SK-MEL-5 (cell line): ENCODE measurements around the gene BCAP31. TPM values are rescaled to one million over a fixed set of nuclear protein-coding genes. Genes with fewer than 3 reads are reported as not detected.
"Not testable (repeated sequence)": the region's sequence is repeated elsewhere in the genome, so short reads cannot be mapped to it uniquely, and the experiment has no call there.

Source experiments
- DNase-seq: peaks from one replicate; pipeline ENCODE4 v3.0.0-alpha.2; 2016; ENCODE audit warnings: low read depth, low spot score
- in situ Hi-C: cut with HindIII; loops from 2 replicates; pipeline ENCODE4 v1.10.0; 2016; ENCODE audit warnings: low sequenced_read_pairs, high pct_unique_total_duplicates, low pct_unique_long_range_greater_than_20kb
- total RNA-seq: library from RNA; depleted of rRNA; stranded (reverse); fragments of >200 nt; shearing (Covaris generic); gene quantifications from 2 replicates; pipeline ENCODE4 v1.2.3, GENCODE V29; 2014

BCAP31 gene
- total RNA-seq, 1 experiment from 2014 or later = 363 TPM

DNA sequence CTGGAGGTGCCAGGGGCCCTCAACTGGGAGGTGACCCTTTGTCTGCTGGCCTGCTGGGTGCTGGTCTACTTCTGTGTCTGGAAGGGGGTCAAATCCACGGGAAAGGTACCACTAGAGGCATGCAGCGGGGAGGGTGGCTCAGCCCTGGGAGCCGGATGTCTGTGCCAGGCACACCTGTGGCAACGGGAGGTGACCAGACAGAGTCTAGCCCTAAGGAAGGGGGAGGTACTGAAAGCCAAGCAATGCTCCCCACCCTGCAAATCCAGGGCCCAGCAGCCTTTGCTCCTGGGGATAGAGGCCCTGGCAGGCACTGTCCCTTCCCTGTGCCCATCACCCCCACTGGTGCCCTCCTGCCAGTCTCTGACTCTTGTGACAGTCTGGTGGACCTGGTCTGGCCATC, 32.2 kb downstream of the BCAP31 start:
- in situ Hi-C loops = no loop called here
- no peak for DNase-seq

DNA sequence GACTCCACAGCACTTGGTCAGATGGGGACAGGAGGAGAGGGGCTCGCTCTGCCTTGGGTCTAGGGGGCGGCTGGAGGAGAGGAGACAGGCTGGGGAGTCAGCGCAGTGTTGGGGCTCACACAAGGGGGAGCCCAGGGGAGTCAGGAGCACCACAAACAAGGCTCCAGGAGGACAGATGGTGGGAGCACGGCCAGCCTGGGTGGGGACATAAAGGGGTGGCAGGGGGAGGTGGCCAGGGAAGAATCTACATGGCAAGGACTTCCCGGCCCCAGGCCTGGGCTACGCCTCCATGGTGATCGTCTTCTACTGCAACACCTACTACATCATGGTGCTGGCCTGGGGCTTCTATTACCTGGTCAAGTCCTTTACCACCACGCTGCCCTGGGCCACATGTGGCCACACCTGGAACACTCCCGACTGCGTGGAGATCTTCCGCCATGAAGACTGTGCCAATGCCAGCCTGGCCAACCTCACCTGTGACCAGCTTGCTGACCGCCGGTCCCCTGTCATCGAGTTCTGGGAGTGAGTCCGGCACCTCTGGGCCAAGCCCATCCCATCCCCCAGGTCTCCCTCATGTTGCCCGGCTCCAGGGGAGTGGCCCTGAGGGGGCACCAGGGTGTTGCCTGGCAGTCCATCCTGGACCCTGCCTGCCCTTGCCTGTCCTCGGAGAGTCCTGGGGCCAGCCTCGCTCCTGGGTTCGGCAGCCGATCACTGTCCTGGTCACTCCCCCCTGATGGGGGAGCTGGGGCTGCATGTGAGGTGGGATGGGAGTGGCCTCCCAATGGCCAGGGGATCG, 33.0 kb downstream of the BCAP31 start:
- in situ Hi-C loops, DNase-seq: not testable (repeated sequence)

DNA sequence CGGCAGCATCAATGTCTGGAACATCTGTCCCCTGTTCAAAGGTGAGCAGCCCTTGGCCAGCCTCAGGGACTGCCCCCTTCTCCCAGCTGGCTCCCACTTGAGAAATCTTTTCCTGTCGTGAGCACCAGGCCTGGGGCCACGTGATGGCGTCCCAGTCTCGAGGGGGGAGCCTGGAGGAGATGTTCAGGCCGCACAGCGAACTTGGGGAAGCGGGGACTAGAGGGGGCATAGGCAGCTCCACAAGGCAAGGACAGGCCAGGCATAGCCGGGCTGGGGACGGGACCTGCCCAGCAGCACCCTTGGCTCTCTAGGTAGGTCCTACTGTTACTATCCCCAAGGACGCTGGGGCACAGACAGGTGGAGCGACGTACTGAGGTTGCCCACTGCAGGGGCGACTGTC, 33.7 kb downstream of the BCAP31 start:
- in situ Hi-C loops = no loop called here
- no peak for DNase-seq

DNA sequence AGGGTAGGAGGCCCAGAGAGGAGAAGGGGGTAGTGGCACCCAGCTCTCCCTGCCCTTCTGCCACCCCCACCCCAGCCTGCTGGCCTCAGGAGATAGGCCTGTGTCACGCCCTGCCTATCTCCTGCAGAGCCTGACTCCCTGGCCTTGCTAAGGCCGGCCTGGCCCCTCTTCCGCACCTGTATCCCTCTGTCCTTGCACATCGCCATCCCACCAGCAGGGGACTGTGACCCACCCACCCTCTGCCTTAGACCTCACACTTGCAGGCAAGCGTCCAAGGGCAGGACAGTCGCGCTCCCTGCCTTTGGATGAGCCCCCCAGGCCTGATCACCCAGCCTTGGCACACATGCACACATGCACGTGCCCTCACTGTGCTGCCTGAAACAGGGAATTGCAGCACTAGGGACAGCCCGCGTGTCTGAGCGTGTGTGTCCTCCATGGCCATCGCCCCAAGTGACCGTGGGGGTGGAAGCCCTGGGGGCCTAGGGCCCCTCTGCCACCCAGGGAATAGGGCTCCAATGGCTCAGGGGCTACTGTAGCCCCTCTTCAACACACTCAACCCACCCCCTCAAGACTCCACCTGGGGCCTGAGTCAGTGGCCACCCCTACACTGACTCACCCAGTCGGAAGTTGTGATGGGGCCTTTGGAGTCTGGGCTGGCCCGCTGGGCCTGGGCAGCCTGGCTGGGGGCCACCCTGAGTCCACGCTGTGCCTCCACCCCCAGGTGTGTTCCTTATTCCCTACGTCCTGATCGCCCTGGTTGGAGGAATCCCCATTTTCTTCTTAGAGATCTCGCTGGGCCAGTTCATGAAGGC, 34.3 kb downstream of the BCAP31 start:
- DNase-seq = no peak
- in situ Hi-C loops = no loop called here

DNA sequence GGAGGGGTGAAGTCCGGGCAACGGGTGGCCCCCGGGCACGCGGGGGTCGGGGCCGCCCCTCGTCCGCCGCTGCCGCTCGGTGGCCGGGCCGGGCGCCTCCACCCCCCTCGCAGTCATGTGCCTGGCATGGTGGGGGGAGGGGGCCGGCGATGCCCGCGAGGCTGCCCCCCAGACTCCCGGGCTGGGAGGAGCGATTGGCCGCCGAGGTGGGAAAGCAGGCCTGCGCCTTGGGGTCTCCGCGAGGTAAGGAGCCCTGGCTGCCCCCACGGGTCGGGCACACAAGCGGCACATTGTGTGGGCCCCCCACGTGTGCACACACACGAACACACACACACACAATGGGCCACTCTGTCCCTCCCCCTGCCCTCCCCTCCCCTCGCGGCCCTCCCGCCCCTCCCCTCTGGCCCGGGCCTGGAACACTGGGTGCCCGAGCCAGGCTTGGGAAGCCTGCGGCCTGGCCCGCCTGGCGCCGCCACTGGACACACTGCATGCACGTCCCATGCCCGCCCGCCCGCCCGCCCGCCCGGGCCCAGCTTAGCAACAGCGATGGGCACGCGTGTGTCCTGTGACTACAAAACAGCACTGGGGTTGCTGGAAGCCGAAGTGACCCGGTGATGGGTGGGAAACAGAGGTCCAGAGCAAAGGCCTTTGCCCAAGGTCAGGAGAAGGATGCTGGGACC, 35.1 kb downstream of the BCAP31 start:
- in situ Hi-C loops = no loop called here
- DNase-seq = peak; percentile 56

DNA sequence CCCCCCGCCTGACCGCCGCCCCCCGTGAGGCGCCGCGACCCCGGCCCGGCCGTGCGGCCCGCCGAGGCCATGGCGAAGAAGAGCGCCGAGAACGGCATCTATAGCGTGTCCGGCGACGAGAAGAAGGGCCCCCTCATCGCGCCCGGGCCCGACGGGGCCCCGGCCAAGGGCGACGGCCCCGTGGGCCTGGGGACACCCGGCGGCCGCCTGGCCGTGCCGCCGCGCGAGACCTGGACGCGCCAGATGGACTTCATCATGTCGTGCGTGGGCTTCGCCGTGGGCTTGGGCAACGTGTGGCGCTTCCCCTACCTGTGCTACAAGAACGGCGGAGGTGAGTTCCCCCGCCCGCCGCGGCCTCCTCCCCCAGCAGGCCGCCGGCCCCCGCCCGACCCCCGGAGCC, 35.7 kb downstream of the BCAP31 start:
- in situ Hi-C loops = no loop called here

DNA sequence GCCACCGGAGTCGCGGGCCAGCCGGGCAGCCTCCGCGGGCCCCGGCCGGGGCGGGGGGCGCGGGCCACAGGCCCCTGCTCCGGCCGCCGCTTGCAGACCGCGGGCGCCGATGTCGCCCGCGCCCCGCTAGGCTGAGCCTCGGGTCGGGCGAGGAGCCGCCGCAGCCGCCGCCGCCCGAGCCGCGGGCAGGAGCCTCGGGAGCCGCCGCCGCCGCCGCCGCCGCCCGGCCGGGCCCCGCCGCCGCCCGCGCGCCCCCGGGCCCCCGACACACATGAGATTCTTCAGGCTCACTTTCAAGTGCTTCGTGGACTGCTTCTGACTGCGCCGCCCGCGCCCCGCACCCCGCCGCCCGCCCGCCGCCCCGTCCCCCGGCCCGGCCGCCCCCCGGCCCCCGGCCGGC, 36.1 kb downstream of the BCAP31 start:
- in situ Hi-C loops = no loop called here
- DNase-seq = no peak

More for the DNA sequence above, 35.7 kb downstream of the BCAP31 start:
- no peak for DNase-seq

DNA sequence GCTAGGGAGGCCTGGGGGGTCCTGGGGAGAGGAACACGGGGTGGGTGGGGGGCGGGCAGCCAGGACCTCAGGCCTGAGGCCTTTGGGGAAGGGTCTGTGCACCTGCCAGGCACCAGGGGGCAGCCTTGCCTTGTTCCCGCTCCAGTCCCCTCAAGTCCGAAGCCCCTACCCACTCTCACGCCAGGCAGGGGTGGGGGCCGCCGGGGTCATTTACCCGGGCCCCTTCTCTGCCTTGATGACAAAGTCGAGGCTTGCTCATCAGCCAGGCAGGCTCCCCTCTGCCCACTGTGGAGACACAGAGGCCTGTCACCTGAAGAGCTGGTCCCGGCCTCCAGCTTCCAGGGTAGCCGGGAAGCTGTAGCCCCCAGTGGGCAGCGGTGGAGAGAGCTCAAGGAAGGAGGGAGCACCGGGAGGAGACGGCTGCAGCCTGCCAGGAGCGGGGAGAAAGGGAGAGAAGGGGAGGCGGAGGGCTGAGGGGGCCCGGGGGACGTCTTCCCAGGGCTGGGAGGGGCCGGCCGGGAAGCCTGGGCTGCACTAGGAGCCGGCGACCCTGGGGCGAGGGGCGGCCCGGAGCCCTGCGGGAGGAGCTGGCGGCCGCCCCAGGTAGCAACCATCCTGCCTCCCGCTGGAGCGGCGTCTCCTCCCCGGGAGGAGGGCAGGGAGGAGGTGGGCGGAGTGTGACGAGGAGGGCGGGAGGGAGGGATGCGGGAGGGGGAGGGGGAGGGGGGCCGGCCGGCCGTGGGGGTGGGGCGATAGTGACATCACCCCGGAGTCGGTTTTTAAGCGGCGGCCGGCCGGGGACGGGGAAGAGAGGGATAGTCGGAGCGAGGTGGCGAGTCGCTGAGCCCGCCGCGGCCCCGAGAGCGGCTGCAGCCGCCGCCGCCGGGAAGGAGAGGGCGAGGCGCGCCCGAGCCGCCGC, 36.8 kb downstream of the BCAP31 start, which contains the start of gene SLC6A8:
Gene SLC6A8 (plus strand): TSS at position 806 of the 919 bp plus-strand sequence. CDS start 649 bp downstream, outside the sequence.
- in situ Hi-C loops = no loop called here

DNA sequence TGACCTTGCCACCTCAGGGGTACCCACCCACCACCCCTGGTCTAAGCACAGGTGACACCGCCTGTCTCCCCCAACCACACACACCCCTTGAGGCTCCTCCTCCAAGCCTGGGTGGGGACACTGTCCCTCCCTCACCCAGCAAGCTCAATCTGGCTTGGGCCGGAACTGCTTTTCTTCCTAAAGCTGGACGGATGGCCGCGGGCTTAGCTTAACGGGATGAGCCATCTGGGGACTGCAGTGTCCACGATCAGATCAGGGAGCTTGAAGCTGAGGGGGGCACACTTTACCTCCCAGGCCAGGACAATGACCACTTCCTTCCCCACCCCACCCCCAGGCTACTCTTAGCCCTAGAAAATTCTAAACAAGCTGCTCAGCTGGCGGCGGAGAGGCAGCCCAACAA, 37.5 kb downstream of the BCAP31 start:
- in situ Hi-C loops = no loop called here

More for the DNA sequence above, 36.8 kb downstream of the BCAP31 start, which contains the start of gene SLC6A8:
- peak; percentile 59 for DNase-seq

DNA sequence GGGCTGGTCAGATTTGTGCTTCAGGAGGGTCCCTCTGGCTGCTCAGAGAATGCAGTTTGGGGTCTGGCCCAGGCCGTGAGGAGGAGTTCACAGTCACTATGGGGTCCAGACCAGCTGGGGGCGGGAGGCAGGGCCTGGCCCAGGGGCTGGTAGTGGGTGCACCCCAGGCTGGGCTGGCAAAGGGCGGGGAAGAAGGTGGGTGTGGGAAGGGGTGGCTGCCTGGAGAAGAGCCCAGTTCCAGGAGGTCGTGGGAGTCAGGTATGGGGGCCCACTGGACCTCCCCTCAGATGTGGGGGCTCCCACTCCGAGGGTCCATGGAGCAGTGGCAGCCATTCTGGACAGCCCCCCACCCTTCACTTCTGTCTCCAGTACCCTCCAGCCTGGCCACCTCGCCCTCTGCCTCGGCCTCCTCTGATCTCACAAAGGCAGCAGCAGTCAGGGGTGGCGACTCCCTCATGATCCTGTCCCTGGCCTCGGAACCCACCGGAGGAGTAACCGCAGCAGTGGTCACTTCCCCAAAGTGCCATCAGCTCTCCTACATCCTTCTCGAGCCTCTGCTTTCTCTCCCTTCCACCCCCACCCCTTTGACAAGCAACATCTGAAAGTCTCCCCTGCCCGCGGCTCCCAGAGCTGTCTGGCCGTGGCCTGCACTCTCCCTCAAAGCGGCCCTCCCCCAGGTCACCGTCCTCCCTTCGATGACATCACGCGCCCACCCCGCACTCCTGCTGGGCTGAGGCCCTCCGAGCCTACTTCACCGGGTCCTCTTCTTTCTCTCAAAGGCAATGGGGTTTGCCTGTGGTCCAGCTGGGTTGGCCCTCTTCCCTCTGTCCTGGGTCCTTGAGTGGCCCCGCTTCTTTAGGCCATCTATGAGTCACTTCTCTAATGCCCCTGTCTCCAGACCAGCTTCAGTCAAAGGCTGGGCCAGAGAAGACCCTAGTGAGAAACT, 38.2 kb downstream of the BCAP31 start:
- no peak for DNase-seq
- in situ Hi-C loops = no loop called here

More for the DNA sequence above, 37.5 kb downstream of the BCAP31 start:
- no peak for DNase-seq

DNA sequence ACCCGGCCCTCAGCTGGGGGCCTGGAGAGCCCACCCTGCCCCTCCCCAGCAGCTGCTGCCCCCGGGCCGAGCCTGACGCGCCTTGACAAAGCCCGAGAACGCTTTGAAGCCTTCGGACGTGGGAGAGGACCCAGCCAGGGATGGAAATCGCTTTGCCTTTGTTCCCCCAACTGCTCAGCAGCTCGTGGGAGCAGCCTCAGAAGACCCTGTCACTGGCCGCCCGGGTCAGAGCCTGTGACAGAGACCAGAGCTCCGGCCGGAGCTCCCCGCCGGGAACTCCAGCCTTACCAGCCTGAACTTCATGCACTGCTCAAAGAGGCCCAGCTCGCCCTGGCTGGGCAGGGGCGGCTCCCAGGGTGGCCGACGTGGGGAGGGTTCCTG, 39.0 kb downstream of the BCAP31 start:
- DNase-seq = no peak
- in situ Hi-C loops = no loop called here

DNA sequence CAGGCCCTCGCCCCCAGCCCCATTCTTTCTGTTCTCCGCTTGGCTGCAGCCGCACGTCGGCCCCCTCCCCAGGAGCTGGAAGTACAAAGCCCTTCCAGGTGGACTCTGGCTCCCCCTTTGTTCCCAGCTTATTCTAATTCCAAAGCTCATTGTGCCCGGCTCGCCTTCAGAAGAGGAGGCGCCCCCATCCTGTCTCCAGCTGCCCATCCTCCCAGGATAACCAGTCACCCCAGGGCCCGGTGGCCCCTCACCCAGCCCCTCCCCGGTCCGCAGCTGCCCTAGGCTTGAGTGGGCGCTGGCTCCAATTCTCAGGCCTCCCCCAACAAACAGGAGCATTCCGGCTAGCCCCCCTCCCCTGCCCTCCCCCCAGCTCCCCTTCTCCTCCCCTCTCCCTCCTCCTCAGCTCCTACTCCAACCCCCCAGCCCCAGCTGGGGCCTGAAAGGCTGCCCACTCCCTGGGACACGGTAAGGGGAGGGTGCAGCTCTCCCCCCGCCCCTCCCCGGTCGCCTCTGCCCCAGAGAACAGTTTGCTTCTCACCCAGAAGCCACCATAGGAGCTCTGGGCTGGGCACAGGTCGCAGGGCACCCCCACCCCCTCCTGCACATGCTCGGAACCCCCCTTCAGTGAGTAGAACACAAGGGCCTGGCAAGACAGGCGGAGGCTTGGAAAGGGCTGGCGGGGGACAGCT, 39.6 kb downstream of the BCAP31 start:
- in situ Hi-C loops = no loop called here
- no peak for DNase-seq

DNA sequence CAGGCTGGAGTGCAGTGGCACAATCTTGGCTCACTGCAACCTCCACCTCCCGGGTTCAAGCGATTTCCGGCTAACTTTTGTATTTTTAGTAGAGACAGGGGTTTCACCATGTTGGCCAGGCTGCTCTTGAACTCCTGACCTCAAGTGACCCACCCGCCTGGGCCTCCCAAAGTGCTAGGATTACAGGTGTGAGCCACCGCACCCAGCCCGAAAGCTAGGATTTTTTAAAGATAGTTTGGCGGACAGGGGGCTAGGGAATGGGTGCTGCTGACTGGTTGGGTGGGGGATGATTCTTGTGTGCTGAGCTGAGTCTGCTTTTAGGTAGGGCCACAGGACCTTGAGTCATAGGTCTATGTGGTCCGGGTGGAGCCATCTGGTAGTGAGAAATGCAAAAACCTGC, 40.7 kb downstream of the BCAP31 start:
- in situ Hi-C loops, DNase-seq: not testable (repeated sequence)

DNA sequence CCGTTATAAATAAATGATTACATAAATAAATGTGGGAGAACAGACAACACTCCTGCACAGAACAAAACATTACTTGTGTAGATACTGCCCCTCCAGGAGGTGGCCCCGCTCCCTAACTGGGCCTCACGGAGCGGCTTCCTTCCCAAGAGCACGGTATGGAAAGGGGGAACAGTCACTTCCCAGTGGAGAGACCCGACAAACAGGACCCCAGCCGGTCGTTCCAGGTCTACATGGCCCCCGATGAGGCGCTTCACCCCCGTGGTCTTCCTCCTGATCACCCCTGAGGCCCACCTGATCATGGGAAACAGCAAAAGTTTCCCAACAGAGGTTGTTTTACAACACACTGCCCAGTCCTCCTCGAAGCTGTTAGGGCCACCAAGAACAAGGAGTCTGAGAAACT, 43.0 kb downstream of the BCAP31 start:
- in situ Hi-C loops = no loop called here
- no peak for DNase-seq

DNA sequence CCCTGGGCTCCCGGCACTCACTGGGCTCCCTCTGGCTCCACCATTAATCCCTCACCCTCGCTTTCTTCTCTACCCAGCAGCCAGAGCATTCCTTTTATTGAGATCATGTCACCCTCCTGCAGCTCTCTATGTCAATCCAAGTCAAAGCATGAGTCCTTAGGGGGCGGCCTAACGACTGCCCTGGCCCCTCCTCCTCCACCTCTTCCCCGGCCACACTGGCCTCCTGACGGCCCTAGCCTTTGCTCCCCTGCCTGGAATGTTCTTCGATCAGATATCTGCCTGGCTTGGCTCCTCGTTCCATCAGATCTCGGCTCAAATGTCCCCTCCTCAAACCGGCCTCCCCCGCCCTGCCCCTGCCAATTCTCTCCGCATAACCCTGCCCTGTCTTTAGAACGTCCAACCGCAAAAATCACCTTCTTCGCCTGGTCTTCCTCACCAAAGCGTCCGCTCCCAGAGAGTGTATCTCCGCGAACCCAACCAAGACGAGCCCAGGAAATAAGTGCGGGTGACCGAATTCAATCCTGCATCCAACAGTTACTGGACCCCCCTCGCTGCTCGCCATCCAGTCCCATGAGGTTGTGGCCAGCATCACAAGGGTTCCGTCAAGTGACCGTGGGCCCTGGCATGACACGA, 49.9 kb downstream of the BCAP31 start:
- no peak for DNase-seq
- in situ Hi-C loops = no loop called here
